Stimulated activated CD8-positive, alpha-beta memory T cell treated with anti-CD3 and anti-CD28 coated beads, Interleukin-2, amount 100 ng/mL, for 48 hours (primary cell): ENCODE results near the gene RPL9.
"Not testable (repeated sequence)": the region's sequence is repeated elsewhere in the genome, so short reads cannot be mapped to it uniquely, and the experiment has no call there.

ENCODE experiments used
- DNase-seq, 2 donors: peaks; one replicate each; pipeline ENCODE4 v3.0.0-alpha.2; 2020; ENCODE audit warnings: low read depth in 2 of 2

The RPL9 gene

DNA sequence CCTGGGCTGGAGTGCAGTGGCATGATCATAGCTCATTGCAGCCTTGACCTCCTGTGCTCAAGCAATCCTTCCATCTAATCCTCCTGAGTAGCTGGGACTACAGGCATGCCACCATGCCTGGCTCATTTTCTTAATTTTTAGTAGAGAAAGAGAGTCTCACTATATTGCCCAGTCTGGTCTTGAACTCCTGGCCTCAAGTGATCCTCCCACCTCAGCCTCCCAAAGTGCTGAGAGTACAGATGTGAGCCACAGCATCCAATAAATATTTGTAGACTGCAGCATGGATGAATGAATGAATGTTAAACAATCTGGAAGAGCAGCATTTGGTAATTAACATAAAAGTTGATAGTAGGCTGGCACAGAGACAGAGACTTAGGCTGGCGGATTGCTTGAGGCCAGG is 32.0 kb downstream of the RPL9 start:
- no peak for DNase-seq

DNA sequence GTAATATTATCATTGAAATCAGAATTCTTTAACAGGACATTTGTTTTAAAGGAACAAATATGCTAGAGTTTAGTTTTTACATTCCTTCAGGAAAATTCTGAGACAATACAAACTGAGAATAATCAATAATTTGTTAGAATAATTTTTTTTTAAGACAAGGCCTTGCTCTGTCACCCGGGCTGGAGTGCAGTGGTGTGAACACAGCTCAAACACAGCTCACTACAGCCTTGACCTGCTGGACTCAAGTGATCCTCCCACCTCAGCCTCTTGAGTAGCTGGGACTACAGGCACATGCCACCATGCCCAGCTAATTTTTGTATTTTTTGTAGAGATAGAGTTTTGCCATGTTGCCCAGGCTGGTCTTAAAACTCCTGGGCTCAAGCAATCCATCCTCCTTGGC is 33.4 kb downstream of the RPL9 start:
- DNase-seq, result not testable (repeated sequence)

DNA sequence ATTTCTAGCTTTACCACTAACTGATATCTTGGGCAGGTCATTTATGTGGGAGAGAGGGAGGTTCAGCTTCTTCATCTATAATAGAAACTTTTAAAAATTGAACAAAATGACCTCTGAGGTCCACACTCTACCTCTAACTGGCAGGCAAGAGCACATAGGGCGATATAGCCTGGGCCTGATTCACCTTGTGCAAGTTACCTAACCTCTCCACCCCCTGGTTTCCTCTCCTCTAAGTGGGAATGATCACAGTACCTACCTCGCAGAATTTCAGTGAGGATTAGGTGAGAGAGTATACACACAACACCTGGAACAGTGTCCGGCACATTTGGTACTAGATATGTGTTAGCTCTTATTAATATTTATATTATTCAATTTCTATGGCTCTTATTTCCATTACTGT is 36.5 kb downstream of the RPL9 start:
- no peak for DNase-seq

DNA sequence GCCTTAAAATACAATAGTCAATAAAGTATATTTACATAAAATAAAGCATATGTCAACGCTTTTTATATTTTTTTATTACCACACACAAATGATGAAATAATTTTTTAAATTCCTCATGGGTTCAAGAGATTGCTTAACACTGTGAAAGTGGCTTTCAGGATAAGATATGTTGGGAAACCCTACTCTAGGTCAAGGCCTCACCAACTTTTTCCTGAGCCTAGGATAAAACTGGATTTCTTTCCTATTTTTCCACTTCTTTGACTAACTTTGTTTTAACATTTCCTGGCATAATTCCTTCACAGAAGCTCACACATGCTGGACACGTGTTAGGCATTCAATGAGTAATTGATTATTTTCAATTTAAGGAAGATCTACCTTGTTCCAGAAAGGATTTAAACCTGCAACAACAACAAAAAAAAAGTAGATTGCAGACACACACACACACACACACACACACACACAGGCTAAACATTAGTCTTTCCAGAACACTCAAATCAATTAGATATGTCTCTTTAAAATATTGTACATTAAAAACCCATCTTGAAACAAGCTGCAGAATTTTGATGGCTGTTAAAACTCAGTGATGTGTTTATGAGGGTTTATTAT is 42.9 kb downstream of the RPL9 start:
- DNase-seq, result no peak

DNA sequence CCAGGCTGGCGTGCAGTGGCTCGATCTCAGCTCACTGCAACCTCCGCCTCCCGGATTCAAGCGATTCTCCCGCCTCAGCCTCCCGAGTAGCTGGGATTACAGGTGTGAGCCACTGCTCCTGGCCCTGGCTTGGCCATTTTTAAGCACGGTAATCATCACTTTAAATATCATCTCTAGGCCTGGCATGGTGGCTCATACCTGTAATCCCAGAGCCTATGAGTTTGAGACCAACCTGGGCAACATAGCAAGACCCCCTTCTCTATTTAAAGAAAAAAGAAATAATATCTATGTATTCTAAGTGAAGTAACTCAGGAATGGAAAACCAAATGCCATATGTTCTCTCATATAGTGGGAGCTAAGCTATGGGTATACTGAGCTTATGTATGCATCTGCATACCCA is 47.2 kb downstream of the RPL9 start:
- not testable (repeated sequence) for DNase-seq

DNA sequence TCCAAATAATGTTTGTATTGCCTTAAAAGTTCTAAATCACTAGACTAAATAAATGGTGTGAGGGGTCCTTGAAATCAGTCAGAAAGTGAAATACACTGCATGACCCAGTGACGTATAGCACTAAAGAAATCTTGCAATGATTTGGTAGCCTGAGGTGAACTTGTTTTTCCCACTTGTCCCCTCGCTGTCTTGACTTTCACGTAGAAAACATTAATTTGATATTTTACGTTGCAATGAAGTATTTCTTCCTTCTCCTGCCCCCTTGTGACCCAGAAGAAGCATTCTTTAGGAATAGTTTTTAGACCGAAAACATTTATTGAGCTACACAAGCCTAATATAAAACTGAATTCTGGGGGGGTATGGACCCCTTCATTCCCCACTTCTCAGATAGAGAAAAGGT is 48.3 kb downstream of the RPL9 start:
- DNase-seq, result no peak

DNA sequence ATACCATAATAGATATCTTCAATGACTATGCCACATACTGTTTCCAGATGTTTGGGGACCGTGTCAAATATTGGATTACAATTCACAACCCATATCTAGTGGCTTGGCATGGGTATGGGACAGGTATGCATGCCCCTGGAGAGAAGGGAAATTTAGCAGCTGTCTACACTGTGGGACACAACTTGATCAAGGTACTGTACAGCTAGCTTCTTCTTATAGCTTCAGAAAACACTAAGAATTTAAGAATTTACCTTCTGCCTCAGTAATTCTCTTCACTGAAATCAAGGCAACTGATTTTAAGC is 51.2 kb downstream of the RPL9 start:
- no peak for DNase-seq

DNA sequence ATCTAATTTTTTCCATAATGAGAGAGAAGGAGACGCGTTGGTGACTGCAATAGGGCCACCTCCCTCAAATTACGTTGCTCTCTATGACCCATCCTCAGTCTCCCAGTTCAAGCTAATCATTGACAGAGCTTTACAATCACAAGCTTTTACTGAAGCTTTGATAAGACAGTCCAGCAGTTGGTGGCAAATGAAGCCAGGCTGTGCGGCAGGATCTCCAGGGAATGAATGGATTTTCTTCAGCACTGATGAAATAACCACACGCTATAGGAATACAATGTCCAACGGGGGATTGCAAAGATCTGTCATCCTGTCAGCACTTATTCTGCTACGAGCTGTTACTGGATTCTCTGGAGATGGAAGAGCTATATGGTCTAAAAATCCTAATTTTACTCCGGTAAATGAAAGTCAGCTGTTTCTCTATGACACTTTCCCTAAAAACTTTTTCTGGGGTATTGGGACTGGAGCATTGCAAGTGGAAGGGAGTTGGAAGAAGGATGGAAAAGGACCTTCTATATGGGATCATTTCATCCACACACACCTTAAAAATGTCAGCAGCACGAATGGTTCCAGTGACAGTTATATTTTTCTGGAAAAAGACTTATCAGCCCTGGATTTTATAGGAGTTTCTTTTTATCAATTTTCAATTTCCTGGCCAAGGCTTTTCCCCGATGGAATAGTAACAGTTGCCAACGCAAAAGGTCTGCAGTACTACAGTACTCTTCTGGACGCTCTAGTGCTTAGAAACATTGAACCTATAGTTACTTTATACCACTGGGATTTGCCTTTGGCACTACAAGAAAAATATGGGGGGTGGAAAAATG is 51.7 kb downstream of the RPL9 start, which contains the start of gene KLB:
Gene KLB, plus strand, starts transcription at position 168 of the 821 bp plus-strand sequence. Its CDS starts 20 bp downstream, at position 188.
- no peak for DNase-seq
